Left ventricle myocardium superior (tissue), 1 donor: ENCODE results near the gene KIAA1217. TPM values are rescaled to one million over a fixed set of nuclear protein-coding genes. Genes with fewer than 3 reads are reported as not detected.

Experiments
- ATAC-seq: fragments of 200-7000 bp; cut with Tn5 transposase; one replicate; pipeline ENCODE4 v1.9.1; 2020; ENCODE audit warnings: mild to moderate bottlenecking, moderate library complexity
- DNase-seq: peaks from one replicate; pipeline ENCODE4 v3.0.0-alpha.2; 2020
- intact Hi-C: fragments of 100-400 bp; cut with micrococcal nuclease; formaldehyde crosslinking; loops from one replicate; pipeline ENCODE4 v1.11.0; 2022
- total RNA-seq: library from RNA; stranded (reverse); fragmentation: NEBNext Ultra II Directional; extraction: Animal tissue kit (Norgen Biotek cat#: 25700); gene quantifications from one replicate; pipeline ENCODE4 v1.2.1, GENCODE V29; 2021
- donor health status: DM: no; HTN: yes; CAD: no; lungs with severe emphysema.

Gene KIAA1217
- total RNA-seq, 1 donor from 2014 or later: 46.6 TPM

- ATAC-seq: no peak
- DNase-seq: no peak
- intact Hi-C loops: loop anchor here (10.0 kb wide), 2 partner anchors 163 to 357 kb away; no protein-coding TSS in a partner anchor
These were observed 143.0 kb downstream of the KIAA1217 start for GRCh38 chr10:24351961-24352360.

- no peak for ATAC-seq
- intact Hi-C loops: loop anchor here (10.0 kb wide), 2 partner anchors 162 to 358 kb away; no protein-coding TSS in a partner anchor
- no peak for DNase-seq
These were observed 143.5 kb downstream of the KIAA1217 start for GRCh38 chr10:24352399-24352798.

GRCh38 chr10:24353319-24353718 is 144.4 kb downstream of the KIAA1217 start:
- DNase-seq (no peak), ATAC-seq (no peak)
- intact Hi-C loops: loop anchor here (10.0 kb wide), 2 partner anchors 161 to 359 kb away; no protein-coding TSS in a partner anchor

GRCh38 chr10:24355056-24355688 is 146.2 kb downstream of the KIAA1217 start:
- DNase-seq (no peak), ATAC-seq (no peak)
- intact Hi-C loops: loop anchor here (10.0 kb wide), 2 partner anchors 160 to 360 kb away; no protein-coding TSS in a partner anchor

- ATAC-seq (peak; percentile 55), DNase-seq (peak; percentile 47)
- intact Hi-C loops: loop anchor here (10.0 kb wide), 2 partner anchors 157 to 363 kb away; no protein-coding TSS in a partner anchor
These were observed 148.5 kb downstream of the KIAA1217 start for GRCh38 chr10:24357344-24358004.

- ATAC-seq (no peak), DNase-seq (no peak)
- intact Hi-C loops: loop anchor here (10.0 kb wide), 2 partner anchors 157 to 363 kb away; no protein-coding TSS in a partner anchor
These were observed 149.1 kb downstream of the KIAA1217 start for GRCh38 chr10:24358022-24358421.

- intact Hi-C loops: no loop called here
- DNase-seq (peak; percentile 81), ATAC-seq (peak; percentile 80)
These were observed 151.6 kb downstream of the KIAA1217 start for GRCh38 chr10:24360282-24361127.

- intact Hi-C loops: no loop called here
- DNase-seq (no peak), ATAC-seq (no peak)
These were observed 154.1 kb downstream of the KIAA1217 start for GRCh38 chr10:24363070-24363469.

GRCh38 chr10:24367688-24368087 is 158.8 kb downstream of the KIAA1217 start:
- DNase-seq: no peak
- intact Hi-C loops: no loop called here
- no peak for ATAC-seq

GRCh38 chr10:24370877-24371276 is 161.9 kb downstream of the KIAA1217 start:
- DNase-seq (no peak), ATAC-seq (peak; percentile 88)
- intact Hi-C loops: no loop called here

GRCh38 chr10:24371396-24371795 is 162.5 kb downstream of the KIAA1217 start:
- intact Hi-C loops: no loop called here
- DNase-seq (no peak), ATAC-seq (no peak)

- DNase-seq (no peak), ATAC-seq (no peak)
- intact Hi-C loops: no loop called here
These were observed 165.4 kb downstream of the KIAA1217 start for GRCh38 chr10:24374134-24374915.

GRCh38 chr10:24375510-24375909 is 166.6 kb downstream of the KIAA1217 start:
- ATAC-seq: no peak
- no peak for DNase-seq
- intact Hi-C loops: no loop called here

GRCh38 chr10:24376731-24377130 is 167.8 kb downstream of the KIAA1217 start:
- intact Hi-C loops: no loop called here
- ATAC-seq (no peak), DNase-seq (no peak)

- no peak for ATAC-seq
- DNase-seq: no peak
- intact Hi-C loops: no loop called here
These were observed 169.4 kb downstream of the KIAA1217 start for GRCh38 chr10:24378126-24378920.

GRCh38 chr10:24381235-24382010 is 172.5 kb downstream of the KIAA1217 start:
- ATAC-seq: no peak
- DNase-seq: no peak
- intact Hi-C loops: no loop called here

GRCh38 chr10:24382045-24382444 is 173.1 kb downstream of the KIAA1217 start:
- DNase-seq: no peak
- no peak for ATAC-seq
- intact Hi-C loops: no loop called here
